HG03520 (cell line): ENCODE results near the gene SETBP1.
A peak's percentile ranks its signal among the peaks of the same experiment; 100 is the strongest.

Source experiments
- ATAC-seq: cut with Tn5 transposase; IDR thresholded peaks from one replicate; pipeline ENCODE4 v1.9.1; 2021; ENCODE audit warnings: mild to moderate bottlenecking, moderate library complexity; ENCODE audit not compliant: unreplicated experiment

The SETBP1 gene

GRCh38 chr18:44704135-44704789, 23.6 kb downstream of the SETBP1 start:
- ATAC-seq: no peak

DNA sequence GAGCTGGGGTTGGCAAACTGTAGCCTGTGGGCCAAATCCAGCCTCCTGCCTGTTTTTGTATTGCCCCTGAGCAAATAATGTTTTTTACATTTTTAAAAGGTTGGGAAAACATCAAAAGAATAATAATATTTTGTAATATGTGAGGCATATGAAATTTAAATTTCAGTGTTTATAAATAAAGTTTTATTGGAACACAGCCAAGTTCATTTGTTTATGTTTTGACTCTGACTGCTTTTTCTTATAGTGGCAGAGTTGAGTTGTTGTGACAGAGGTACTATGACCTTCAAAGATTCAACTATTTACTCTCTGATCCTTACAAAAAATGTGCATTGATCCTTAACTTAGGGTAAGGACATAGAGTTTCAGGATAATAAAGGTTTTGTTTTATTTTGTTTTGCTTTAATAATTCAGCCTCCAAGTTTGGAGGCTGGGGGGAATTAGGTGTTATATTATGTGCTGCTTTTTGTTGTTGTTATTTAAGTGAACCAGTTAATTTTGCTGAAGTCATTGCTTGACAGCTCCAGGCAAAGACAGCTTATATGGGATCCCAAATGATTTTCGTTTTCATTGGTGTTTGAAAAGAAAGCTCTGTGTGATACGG, 24.5 kb downstream of the SETBP1 start:
- ATAC-seq: no peak

DNA sequence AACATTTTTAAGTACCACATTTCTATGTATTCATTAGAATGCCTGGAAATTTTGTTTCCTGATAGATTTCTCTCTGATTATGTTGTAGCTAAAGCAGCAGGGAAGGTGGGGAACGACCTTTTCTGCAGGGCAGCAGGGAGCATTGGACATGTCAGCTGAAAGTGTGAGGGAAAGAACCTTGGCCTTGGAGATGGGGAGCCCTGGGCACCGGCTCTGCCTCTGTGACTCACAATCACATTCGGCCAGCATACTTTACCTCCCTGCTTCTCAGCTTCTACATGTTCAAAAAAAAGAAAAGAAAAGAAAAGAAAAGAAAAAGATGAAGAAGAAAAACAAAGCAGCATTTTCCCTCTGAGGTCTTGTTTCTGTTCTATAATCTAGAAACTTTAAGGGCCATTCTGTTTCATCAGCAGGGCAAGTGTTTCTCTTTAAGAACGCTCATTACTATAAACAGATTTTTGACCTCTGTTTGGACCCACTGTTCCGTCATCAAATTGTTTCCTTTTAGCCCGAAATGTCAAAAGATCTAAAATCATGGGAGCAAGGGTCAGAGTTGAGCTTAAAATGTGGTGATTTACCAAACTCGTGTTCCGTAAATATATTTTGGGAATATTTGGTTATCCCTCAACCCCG, 27.9 kb downstream of the SETBP1 start:
- no peak for ATAC-seq

DNA sequence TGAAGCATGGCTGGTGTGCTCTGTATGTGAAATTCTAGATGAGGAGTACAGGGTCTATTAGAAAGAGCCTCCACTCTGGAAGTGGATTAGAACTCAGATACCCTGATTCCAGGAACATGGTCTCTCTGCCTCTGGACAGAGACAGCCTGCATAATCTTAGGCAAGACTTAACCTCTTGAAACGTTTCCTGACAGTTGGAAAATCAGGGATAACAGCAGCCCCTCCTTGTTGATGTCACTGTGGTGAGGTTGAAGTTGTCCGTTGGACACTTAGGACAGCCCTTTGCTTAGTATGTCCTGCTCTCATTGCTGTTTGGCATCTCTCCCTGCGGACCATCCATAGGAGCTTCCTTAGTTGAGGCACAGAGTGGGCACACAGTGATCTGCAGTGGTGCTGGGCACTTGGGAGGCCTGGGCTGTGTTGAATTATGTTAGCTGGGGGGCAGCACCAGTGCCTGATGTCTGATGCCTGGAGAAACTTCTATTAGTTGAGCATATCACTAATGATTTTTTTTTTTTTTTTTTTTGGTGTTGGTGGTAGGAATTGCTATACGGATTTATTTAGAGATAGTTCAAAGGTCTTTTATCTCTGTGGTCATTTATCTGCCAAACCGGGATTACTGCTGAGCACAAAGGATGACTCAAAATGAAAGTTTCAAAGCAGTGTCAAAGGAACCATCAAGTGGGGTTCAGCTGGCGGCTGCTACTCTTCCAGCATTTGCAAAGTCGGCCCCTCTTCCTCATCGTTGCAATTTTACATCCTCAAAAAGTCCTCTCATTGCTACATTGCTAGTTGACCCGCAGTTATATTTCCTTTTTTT, 28.8 kb downstream of the SETBP1 start:
- ATAC-seq: peak; percentile 89

GRCh38 chr18:44710931-44711330, 30.2 kb downstream of the SETBP1 start:
- ATAC-seq: no peak

DNA sequence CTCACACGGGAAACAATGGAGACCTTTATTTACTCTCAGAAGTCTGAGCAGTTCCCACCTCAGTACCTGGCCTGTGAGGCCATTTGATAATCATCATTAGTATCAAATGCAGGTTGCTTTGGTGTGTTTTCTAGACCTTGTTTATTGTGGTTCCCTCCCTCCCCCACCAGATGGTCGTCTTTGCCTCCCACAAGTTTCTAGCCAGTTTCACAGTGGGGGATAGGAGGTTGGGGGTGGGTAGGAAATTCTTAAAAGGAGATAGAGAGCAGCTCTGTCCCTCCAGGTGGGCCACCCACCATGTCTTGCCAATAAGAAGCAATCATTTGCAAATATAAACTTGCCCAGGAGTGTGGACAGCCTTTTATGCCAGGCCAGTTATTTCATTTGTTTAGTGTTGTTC, 31.3 kb downstream of the SETBP1 start:
- ATAC-seq: no peak

- no peak for ATAC-seq
Measured at GRCh38 chr18:44713435-44713834, 32.7 kb downstream of the SETBP1 start.

DNA sequence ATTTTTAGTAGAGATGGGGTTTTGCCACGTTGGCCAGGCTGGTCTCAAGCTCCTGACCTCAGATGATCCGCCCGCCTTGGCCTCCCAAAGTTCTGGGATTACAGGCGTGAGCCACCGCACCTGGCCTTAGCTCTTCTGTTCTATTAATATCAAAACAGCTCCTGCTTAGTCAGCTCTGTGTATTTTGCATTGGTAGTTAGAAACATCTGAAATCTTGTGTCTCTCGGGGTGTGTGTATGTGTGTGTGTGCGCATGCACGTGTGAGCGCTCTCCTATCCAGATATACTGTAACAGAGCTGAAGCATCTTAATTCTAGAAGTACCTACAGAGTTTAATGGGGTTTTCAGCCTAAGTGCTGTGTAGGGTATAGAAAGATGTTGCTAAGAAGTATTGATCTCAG, 33.7 kb downstream of the SETBP1 start:
- no peak for ATAC-seq

DNA sequence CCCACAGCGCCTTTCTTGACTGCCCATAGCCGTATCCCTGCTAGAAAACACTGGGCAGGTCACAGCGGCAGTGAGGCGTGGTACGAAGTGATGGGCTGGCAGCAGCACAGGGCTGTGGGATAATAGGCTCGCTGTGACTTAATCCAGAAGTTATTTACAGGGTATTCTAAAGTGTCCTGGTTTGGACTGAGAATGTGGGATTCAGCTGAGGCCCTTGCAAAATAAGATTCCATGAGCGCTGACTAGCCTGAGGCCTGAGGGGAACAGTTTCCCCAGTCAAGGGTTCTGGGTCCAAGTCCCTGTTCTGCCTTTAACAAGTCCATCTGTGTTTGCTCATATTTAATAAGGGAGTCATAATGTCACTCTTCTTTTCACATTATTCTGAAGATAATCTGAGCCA, 34.6 kb downstream of the SETBP1 start:
- ATAC-seq: no peak

DNA sequence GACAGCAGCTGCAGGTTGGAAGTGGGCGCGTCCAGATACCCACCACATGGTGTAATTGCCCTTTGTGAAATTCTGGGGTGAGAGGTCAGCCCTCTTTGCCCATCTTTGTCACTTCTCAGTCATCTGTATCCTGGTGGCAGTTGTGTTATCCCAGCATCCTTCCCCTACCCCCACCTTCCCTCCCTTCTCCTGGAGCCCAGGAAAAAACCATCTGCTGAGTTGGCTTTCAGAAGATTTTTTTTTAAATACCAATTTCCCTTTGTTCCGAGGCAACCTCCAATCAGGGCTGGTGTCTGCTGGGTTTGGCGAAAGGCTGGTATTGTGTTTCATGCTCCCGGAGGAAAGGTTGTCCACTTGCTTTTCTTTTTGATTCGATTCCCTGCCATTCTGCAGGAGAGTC, 35.2 kb downstream of the SETBP1 start:
- ATAC-seq: no peak

- ATAC-seq: peak; percentile 52
Measured at GRCh38 chr18:44716697-44717163, 36.0 kb downstream of the SETBP1 start.

- ATAC-seq: no peak
Measured at GRCh38 chr18:44719519-44720060, 38.9 kb downstream of the SETBP1 start.

DNA sequence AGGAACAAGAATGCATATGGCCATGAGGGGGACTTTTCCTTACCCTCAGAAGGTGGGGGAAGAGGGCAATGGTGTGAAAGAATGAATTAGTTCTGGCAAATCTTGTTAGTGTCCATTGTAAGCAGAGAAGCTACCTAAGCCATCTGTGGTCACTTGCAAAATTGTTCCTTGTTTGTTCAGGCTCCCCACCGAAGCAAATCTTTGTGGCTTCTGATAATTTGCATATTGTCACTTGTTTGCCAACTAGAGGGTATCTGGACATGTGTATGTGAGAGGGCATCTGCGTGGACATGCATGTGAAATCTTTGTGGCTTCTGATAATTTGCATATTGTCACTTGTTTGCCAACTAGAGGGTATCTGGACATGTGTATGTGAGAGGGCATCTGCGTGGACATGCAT, 41.1 kb downstream of the SETBP1 start:
- ATAC-seq: peak; percentile 34

DNA sequence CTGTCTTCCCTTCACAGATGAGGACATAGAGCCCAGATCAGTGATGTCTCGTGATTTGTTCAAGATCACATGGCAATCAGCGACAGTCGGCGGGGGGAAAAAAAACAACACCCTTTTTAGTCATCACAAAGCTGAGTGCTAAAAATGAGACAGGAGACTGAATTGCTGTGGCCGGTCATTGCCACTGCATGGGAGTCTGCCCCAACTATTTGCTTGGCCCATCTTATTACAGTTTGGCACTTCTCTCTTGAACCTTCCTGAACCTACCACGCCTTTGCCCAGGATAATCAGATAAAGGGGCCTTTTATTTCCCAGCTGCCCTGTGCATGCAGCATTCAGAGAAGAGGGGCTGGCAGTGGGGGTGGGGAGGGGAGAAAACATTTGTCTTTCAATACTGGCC, 42.7 kb downstream of the SETBP1 start:
- ATAC-seq: no peak

DNA sequence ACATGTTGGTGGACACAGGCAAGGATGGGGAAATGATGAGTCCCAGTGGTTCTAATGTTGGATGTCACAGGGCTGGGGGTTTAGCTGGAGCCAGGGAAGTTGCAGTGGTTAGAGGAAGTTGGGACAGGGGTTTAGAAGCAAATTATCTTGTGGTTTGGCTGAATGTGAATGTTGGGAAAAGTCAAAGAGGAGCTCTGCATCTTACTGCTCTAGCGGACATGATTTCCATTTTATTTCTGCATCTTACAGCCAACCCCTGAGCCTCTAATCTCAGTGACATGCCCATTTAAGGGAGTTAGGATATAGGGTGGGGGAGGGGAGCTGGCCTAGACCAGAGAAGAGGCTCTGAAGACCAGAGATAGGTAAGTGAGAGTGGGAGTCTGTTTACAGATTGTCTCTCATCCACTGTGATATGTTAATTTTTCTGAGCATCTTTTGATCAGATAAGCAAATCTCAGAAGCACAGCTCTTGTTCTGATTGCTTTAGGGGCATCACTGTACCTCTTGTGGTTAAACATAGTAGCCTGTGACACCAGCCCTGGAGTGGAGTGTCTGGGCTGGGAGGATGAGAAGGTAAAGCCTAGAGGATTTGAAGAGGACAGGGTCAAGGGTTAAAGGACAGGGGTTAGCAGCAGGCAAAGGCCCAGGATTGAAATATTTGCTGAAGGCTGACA, 43.6 kb downstream of the SETBP1 start:
- no peak for ATAC-seq

DNA sequence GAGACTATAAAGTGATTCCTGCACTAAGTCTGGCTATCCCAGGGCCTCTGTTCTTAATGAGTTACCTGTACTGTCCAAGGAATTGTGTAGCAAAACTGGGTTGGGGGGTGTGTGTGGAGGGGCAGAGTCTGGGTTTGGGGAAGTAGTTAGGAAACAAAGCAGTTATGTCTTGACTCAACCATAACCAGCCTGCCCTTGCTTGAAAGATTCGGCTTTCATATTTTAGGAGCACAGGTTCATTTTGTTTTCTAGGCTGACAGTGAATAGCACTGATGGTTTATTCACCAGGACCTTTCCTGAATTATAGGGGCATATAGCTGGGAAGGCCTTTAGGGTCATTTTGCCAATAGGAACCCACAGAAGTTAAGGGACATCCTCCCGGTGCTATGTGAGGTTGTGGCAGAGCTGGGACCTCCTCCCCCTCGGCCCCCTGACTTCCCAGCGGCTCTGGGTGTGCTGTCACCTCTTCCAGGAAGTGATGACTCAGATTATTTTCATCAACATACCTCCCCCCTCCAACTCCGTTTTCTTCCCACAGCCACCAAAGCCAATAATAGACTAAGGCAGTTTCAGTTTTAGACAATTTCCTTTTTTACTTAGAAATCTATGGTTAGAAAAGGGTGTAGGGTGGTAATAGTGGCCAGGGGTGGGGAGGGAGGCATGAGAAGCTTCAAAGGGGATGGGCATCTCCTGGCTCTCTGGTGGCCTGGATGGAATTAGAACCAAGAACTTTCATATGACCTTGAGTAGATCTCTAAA, 44.8 kb downstream of the SETBP1 start:
- peak; percentile 41 for ATAC-seq

- ATAC-seq: no peak
Measured at GRCh38 chr18:44726059-44726421, 45.4 kb downstream of the SETBP1 start.

- no peak for ATAC-seq
Measured at GRCh38 chr18:44727291-44727690, 46.6 kb downstream of the SETBP1 start.

DNA sequence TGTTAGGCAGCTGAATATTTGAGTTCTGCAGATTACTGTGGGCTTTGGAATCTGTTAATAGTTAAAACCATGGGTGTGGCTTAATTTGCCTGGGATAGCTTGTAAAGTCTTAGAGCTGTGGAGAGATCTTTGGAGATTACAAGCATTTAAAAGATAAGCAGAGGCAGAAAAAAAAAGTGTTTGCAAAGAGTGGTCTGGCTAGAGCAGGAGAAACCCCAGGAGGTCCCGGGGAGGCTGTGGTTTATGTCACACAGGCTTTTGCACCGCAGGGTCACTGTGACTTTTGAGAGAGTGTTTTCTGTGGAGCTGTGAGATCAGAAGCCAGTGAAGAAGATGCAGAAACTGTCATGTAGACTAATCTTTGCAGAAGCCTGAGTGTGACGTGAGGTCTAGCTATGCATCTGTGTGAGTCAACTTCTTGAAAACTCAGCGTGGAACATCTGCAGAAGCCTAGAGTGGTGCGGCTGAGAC, 49.0 kb downstream of the SETBP1 start:
- no peak for ATAC-seq
